Measurements from ENCODE around the gene ME2.

Gene ME2

GRCh38 chr18:50918153-50918552 is 39.2 kb downstream of the ME2 start:
- no peaks in the 10 kb centered on the region for H3K9me3 ChIP-seq (ENCODE audit: control insufficient read depth in 2 of 2, low read length in 2 of 2)
- H3K4me3 ChIP-seq (ENCODE audit: low read length in 2 of 2) = no peak overlapping the region
- peaks cover 4 to 19% of the 10 kb centered on the region in 2 donors for H3K36me3 ChIP-seq (ENCODE audit: control insufficient read depth in 2 of 2, insufficient read depth in 2 of 2, low read length in 2 of 2)
- H3K27me3 ChIP-seq (ENCODE audit: control insufficient read depth in 1 of 2, insufficient read depth in 2 of 2, low read length in 2 of 2) = no peaks in the 10 kb centered on the region
- H3K4me1 ChIP-seq (ENCODE audit: control insufficient read depth, insufficient read depth, low read length) = no peaks in the 10 kb centered on the region
- no peak overlapping the region for H3K9ac ChIP-seq (ENCODE audit: low read length in 2 of 2)
- no peak overlapping the region for H3K27ac ChIP-seq (ENCODE audit: low read length)

DNA sequence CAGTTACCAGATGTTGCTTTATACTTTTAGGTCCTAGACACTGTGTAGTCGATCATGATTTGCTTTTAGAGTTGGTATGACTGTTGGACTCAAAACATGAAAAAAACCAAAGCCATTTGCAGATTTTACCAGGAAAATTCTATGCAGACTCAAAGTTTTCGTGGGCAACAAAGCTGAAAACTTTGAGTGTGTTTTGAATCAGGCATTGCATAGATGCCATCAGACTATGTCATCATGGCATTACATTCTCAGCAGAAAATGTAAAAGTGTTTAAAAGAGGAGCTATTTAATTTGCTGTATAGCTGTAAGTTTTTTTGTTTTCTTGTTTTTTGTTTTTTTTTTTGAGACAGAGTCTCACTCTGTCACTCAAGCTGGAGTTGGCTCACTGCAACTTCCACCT is 45.5 kb downstream of the ME2 start:
- Histone ChIP-seq H3K27ac (ENCODE audit: low read length) (no peak overlapping the region), H3K9ac (ENCODE audit: low read length in 2 of 2) (no peak overlapping the region), H3K9me3 (ENCODE audit: control insufficient read depth in 2 of 2, low read length in 2 of 2) (peaks cover 0 to 2% of the 10 kb centered on the region in 2 donors), H3K4me3 (ENCODE audit: low read length in 2 of 2) (no peak overlapping the region), H3K36me3 (ENCODE audit: control insufficient read depth in 2 of 2, insufficient read depth in 2 of 2, low read length in 2 of 2) (peaks cover 7 to 18% of the 10 kb centered on the region in 2 donors), H3K4me1 (ENCODE audit: control insufficient read depth, insufficient read depth, low read length) (no peaks in the 10 kb centered on the region), H3K27me3 (ENCODE audit: control insufficient read depth in 1 of 2, insufficient read depth in 2 of 2, low read length in 2 of 2) (no peaks in the 10 kb centered on the region)

DNA sequence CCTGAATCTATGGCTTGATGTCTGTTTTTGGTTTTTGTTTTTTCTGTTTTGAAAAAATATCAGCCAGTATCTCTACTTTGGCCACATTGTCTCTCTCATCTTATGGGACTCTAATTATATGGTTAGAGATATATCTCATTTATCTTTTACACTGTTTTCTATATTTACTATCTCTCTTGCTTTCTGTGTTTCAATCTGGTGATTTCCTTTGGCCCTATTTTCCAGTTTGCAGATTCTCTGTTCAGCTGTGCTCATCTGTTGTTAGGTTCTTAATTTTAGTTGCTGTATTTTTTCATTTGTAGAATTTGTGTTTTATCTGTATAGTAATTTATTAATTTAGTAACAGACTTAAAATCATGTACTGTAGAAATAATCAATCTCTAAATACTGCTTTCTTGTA is 47.6 kb downstream of the ME2 start:
- H3K9ac ChIP-seq (ENCODE audit: low read length in 2 of 2) = no peak overlapping the region
- H3K27me3 ChIP-seq (ENCODE audit: control insufficient read depth in 1 of 2, insufficient read depth in 2 of 2, low read length in 2 of 2) = no peaks in the 10 kb centered on the region
- no peak overlapping the region for H3K27ac ChIP-seq (ENCODE audit: low read length)
- H3K4me3 ChIP-seq (ENCODE audit: low read length in 2 of 2) = no peak overlapping the region
- no peaks in the 10 kb centered on the region for H3K4me1 ChIP-seq (ENCODE audit: control insufficient read depth, insufficient read depth, low read length)
- H3K36me3 ChIP-seq (ENCODE audit: control insufficient read depth in 2 of 2, insufficient read depth in 2 of 2, low read length in 2 of 2) = peaks cover 7 to 16% of the 10 kb centered on the region in 2 donors
- H3K9me3 ChIP-seq (ENCODE audit: control insufficient read depth in 2 of 2, low read length in 2 of 2) = peaks cover 0 to 2% of the 10 kb centered on the region in 2 donors

DNA sequence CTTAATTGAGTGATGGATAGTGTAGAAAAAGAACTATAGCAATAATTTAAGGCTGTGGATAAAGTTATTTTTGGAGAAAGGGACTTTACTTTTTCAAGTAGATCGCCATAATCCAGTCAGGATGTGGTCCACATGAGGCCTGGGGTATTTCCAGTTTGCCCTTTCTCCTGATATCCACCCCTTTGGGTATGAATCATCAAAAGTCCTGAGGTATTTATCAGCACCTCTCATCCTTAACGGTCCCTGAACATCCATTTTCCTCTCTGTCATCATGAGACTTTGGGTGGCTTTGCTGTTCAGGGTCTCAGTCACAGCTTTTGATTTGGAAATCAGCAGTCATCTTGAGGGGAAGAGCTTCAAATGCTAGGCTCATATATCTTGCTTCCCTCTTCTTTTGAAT is 49.6 kb downstream of the ME2 start:
- Histone ChIP-seq H3K4me3 (ENCODE audit: low read length in 2 of 2) (no peak overlapping the region), H3K4me1 (ENCODE audit: control insufficient read depth, insufficient read depth, low read length) (no peaks in the 10 kb centered on the region), H3K9ac (ENCODE audit: low read length in 2 of 2) (no peak overlapping the region), H3K27ac (ENCODE audit: low read length) (no peak overlapping the region), H3K27me3 (ENCODE audit: control insufficient read depth in 1 of 2, insufficient read depth in 2 of 2, low read length in 2 of 2) (no peaks in the 10 kb centered on the region), H3K36me3 (ENCODE audit: control insufficient read depth in 2 of 2, insufficient read depth in 2 of 2, low read length in 2 of 2) (peaks cover 11 to 12% of the 10 kb centered on the region in 2 donors), H3K9me3 (ENCODE audit: control insufficient read depth in 2 of 2, low read length in 2 of 2) (peaks cover 0 to 2% of the 10 kb centered on the region in 2 donors)

- no peak overlapping the region for H3K27ac ChIP-seq (ENCODE audit: low read length)
- H3K9ac ChIP-seq (ENCODE audit: low read length in 2 of 2) = no peak overlapping the region
- no peaks in the 10 kb centered on the region for H3K4me1 ChIP-seq (ENCODE audit: control insufficient read depth, insufficient read depth, low read length)
- no peaks in the 10 kb centered on the region for H3K9me3 ChIP-seq (ENCODE audit: control insufficient read depth in 2 of 2, low read length in 2 of 2)
- no peak overlapping the region for H3K4me3 ChIP-seq (ENCODE audit: low read length in 2 of 2)
- H3K36me3 ChIP-seq (ENCODE audit: control insufficient read depth in 2 of 2, insufficient read depth in 2 of 2, low read length in 2 of 2) = peaks cover 2 to 5% of the 10 kb centered on the region in 2 donors
- H3K27me3 ChIP-seq (ENCODE audit: control insufficient read depth in 1 of 2, insufficient read depth in 2 of 2, low read length in 2 of 2) = no peaks in the 10 kb centered on the region
These were observed 54.8 kb downstream of the ME2 start for GRCh38 chr18:50933684-50934083.

DNA sequence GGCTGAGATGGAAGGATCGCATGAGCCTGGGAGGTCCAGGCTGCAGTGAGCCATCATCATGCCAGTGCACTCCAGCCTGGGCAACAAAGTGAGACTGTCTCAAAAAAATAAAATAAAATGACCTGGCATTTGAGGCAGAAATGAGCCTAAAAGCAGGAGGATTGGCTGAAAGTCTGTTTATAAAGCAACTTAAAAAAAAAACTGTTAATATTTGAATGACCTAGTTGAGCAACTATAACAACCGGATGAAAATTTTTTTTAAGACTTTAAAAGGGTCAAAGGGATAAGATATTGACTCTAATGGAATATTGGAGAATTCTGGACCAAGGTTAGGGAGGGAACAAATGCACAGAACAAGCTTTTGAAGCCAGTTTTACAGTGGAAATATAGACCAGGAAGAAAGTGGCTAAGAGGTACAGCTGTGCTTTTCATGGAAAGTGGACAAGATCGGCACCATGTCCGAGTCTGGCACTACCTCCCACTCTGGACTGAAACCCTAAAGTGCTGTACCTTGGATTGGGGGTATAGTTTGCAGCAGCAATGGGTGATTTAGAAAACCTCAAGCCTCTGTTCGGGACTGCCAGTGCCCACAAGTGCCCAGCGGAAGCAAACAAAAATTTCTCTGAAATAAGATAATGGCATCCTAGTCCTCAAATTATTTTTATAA is 55.8 kb downstream of the ME2 start:
- Histone ChIP-seq H3K4me1 (ENCODE audit: control insufficient read depth, insufficient read depth, low read length) (no peaks in the 10 kb centered on the region), H3K9me3 (ENCODE audit: control insufficient read depth in 2 of 2, low read length in 2 of 2) (no peaks in the 10 kb centered on the region), H3K27ac (ENCODE audit: low read length) (no peak overlapping the region), H3K4me3 (ENCODE audit: low read length in 2 of 2) (no peak overlapping the region), H3K27me3 (ENCODE audit: control insufficient read depth in 1 of 2, insufficient read depth in 2 of 2, low read length in 2 of 2) (no peaks in the 10 kb centered on the region), H3K36me3 (ENCODE audit: control insufficient read depth in 2 of 2, insufficient read depth in 2 of 2, low read length in 2 of 2) (peaks cover 2 to 4% of the 10 kb centered on the region in 2 donors), H3K9ac (ENCODE audit: low read length in 2 of 2) (no peak overlapping the region)

- no peak overlapping the region for H3K27ac ChIP-seq (ENCODE audit: low read length)
- H3K4me1 ChIP-seq (ENCODE audit: control insufficient read depth, insufficient read depth, low read length) = no peaks in the 10 kb centered on the region
- peaks cover 5 to 6% of the 10 kb centered on the region in 2 donors for H3K36me3 ChIP-seq (ENCODE audit: control insufficient read depth in 2 of 2, insufficient read depth in 2 of 2, low read length in 2 of 2)
These were observed 56.7 kb downstream of the ME2 start for GRCh38 chr18:50935493-50936191.

DNA sequence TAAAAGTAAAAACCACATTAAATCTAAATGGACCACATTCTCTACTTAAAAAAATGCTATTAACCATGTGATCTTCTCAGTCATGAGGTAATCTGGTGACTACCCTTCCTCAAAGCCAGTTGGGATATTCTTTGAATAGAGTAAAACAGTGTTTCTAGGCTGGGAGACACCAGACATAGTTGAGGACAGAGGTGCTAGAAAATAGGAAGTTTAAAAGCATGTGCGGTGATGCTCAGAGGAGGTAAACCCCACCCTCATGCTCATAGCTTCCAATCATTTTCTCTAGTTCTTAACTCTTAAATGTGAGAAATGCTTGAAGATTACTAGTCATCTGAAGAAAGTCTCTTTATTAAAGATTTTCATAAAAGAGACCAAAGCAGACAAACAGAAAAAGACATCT is 58.3 kb downstream of the ME2 start:
- Histone ChIP-seq H3K27me3 (ENCODE audit: control insufficient read depth in 1 of 2, insufficient read depth in 2 of 2, low read length in 2 of 2) (no peaks in the 10 kb centered on the region), H3K4me1 (ENCODE audit: control insufficient read depth, insufficient read depth, low read length) (no peaks in the 10 kb centered on the region), H3K9me3 (ENCODE audit: control insufficient read depth in 2 of 2, low read length in 2 of 2) (no peaks in the 10 kb centered on the region), H3K4me3 (ENCODE audit: low read length in 2 of 2) (no peak overlapping the region), H3K36me3 (ENCODE audit: control insufficient read depth in 2 of 2, insufficient read depth in 2 of 2, low read length in 2 of 2) (peaks cover 6 to 8% of the 10 kb centered on the region in 2 donors), H3K9ac (ENCODE audit: low read length in 2 of 2) (no peak overlapping the region), H3K27ac (ENCODE audit: low read length) (no peak overlapping the region)

More at GRCh38 chr18:50935493-50936191, 56.7 kb downstream of the ME2 start:
- Histone ChIP-seq H3K27me3 (ENCODE audit: control insufficient read depth in 1 of 2, insufficient read depth in 2 of 2, low read length in 2 of 2) (no peaks in the 10 kb centered on the region), H3K9ac (ENCODE audit: low read length in 2 of 2) (no peak overlapping the region), H3K4me3 (ENCODE audit: low read length in 2 of 2) (no peak overlapping the region), H3K9me3 (ENCODE audit: control insufficient read depth in 2 of 2, low read length in 2 of 2) (no peaks in the 10 kb centered on the region)

GRCh38 chr18:50938912-50939311 is 60.0 kb downstream of the ME2 start:
- H3K27ac ChIP-seq (ENCODE audit: low read length) = no peak overlapping the region
- peaks cover 4 to 6% of the 10 kb centered on the region in 2 donors for H3K36me3 ChIP-seq (ENCODE audit: control insufficient read depth in 2 of 2, insufficient read depth in 2 of 2, low read length in 2 of 2)
- H3K27me3 ChIP-seq (ENCODE audit: control insufficient read depth in 1 of 2, insufficient read depth in 2 of 2, low read length in 2 of 2) = no peaks in the 10 kb centered on the region
- H3K9ac ChIP-seq (ENCODE audit: low read length in 2 of 2) = no peak overlapping the region
- H3K4me1 ChIP-seq (ENCODE audit: control insufficient read depth, insufficient read depth, low read length) = no peaks in the 10 kb centered on the region
- no peak overlapping the region for H3K4me3 ChIP-seq (ENCODE audit: low read length in 2 of 2)
- no peaks in the 10 kb centered on the region for H3K9me3 ChIP-seq (ENCODE audit: control insufficient read depth in 2 of 2, low read length in 2 of 2)

DNA sequence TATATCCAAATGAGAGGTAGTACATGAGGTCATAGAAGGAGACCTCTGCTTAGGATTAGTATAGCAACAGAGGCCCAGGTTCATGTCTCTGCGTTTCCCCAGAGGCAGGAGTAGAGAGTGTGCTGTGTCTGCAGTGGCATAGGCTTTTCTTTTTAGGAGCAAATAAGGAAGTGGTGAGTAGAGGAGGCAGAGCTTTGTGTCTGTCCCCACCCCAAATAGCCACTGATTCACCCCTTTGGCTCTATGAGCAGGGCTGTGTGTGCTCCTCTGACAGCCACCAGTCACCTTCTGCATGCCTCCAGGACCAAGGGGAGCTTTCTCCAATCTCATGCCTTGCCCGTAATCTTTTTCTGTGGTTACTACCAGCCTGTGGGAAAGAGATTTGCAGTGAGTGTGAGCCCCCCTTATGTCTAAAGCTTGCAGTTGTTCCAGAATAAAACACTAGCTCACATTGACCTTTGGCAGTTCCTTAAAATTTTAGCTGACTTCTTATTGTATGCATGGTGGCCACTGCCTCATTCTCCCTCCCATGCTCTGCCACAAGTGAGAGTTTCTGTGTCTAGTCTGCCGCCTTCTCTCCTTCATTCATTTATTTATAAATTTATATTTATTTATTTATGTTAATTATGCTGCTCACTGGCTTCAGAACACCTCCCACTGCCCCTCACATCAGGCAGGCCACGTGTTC is 65.5 kb downstream of the ME2 start:
- Histone ChIP-seq H3K9me3 (ENCODE audit: control insufficient read depth in 2 of 2, low read length in 2 of 2) (no peaks in the 10 kb centered on the region), H3K4me1 (ENCODE audit: control insufficient read depth, insufficient read depth, low read length) (no peaks in the 10 kb centered on the region), H3K9ac (ENCODE audit: low read length in 2 of 2) (no peak overlapping the region), H3K27me3 (ENCODE audit: control insufficient read depth in 1 of 2, insufficient read depth in 2 of 2, low read length in 2 of 2) (no peaks in the 10 kb centered on the region), H3K27ac (ENCODE audit: low read length) (no peak overlapping the region), H3K36me3 (ENCODE audit: control insufficient read depth in 2 of 2, insufficient read depth in 2 of 2, low read length in 2 of 2) (peaks cover 6 to 9% of the 10 kb centered on the region in 2 donors), H3K4me3 (ENCODE audit: low read length in 2 of 2) (no peak overlapping the region)
